B cell (primary cell): ENCODE measurements around the gene TBCEL. TPM values are rescaled to one million over a fixed set of nuclear protein-coding genes. Genes with fewer than 3 reads are reported as not detected.

ENCODE experiments used
- ATAC-seq: fragments of 200-7000 bp; cut with Tn5 transposase; one replicate; pipeline ENCODE4 v1.10.0; 2021; ENCODE audit warnings: low read depth, mild to moderate bottlenecking, moderate number of reproducible peaks, moderate library complexity
- CTCF ChIA-PET: fragments of 350-600 bp; sonication (Branson Sonifier 250); formaldehyde crosslinking; loops from one replicate; lab custom pipeline; 2021; ENCODE audit warnings: antibody characterized with exemption, inconsistent platforms; lab: Charles Lee
- POLR2A ChIA-PET: fragments of 350-600 bp; sonication (Branson Sonifier 250); formaldehyde crosslinking; loops from one replicate; lab custom pipeline; 2021; ENCODE audit warnings: antibody characterized with exemption; lab: Charles Lee
- DNase-seq: peaks from one replicate; pipeline ENCODE4 v3.0.0; 2013
- H2AFZ ChIP-seq: 2 replicates; pipeline ENCODE4 v1.6.1; 2012; ENCODE audit warnings: mild to moderate bottlenecking, low read depth, low read length; ENCODE audit not compliant: insufficient read depth, poor library complexity, severe bottlenecking
- H3K27ac ChIP-seq, 2 donors: 1 replicate in 1 of 2; 2 replicates in 1 of 2; pipeline ENCODE4 v1.5.1; 2012 to 2013; ENCODE audit warnings: low read length in 2 of 2, mild to moderate bottlenecking in 2 of 2, moderate library complexity in 1 of 2
- H3K27me3 ChIP-seq, 4 experiments: fragments of 200-600 bp in 1 of 4; sonication (generic) in 1 of 4; replicated peaks in 1 of 4; 1 replicate in 2 of 4; 2 replicates in 2 of 4; pipeline versions ENCODE4 v1.6.1 to v1.7.0; 2013 to 2016; ENCODE audit warnings: low read length in 3 of 4, mild to moderate bottlenecking in 2 of 4, mixed read lengths in 1 of 4, moderate library complexity in 1 of 4; ENCODE audit not compliant: insufficient read depth in 4 of 4, control insufficient read depth in 3 of 4; ENCODE audit errors: control extremely low read depth in 1 of 4
- H3K36me3 ChIP-seq, 2 experiments: replicated peaks in 1 of 2; 1 replicate in 1 of 2; 2 replicates in 1 of 2; pipeline versions ENCODE4 v1.6.1 to v1.7.1; 2013; ENCODE audit warnings: low read length in 1 of 2; ENCODE audit not compliant: insufficient read depth in 2 of 2, control insufficient read depth in 1 of 2; ENCODE audit errors: control extremely low read depth in 1 of 2, extremely low read depth in 1 of 2
- H3K4me1 ChIP-seq, 2 donors: fragments of 200-600 bp in 1 of 2; sonication (generic) in 1 of 2; 1 replicate in 1 of 2; 2 replicates in 1 of 2; pipeline versions ENCODE4 v1.5.1 to v1.6.1; 2013 to 2017; ENCODE audit warnings: low read length in 2 of 2; ENCODE audit not compliant: control insufficient read depth in 2 of 2, insufficient read depth in 2 of 2
- H3K4me2 ChIP-seq: replicated peaks from 2 replicates; pipeline ENCODE3; 2012; ENCODE audit warnings: mild to moderate bottlenecking, low read depth, low read length; ENCODE audit not compliant: poor library complexity, severe bottlenecking
- H3K4me3 ChIP-seq, 5 experiments: fragments of 200-600 bp in 1 of 5; sonication (generic) in 1 of 5; 1 replicate in 3 of 5; 2 replicates in 2 of 5; pipeline versions ENCODE4 v1.5.1 to v1.7.0; 2011 to 2016; ENCODE audit warnings: low read length in 4 of 5, mild to moderate bottlenecking in 4 of 5, low read depth in 2 of 5, control low read depth in 1 of 5, moderate library complexity in 1 of 5; ENCODE audit not compliant: insufficient read depth in 1 of 5; ENCODE audit errors: control extremely low read depth in 1 of 5, extremely low read depth in 1 of 5
- H3K79me2 ChIP-seq: fragments of 200-600 bp; sonication (generic); one replicate; pipeline ENCODE4 v1.6.0; 2016; ENCODE audit warnings: low read length; ENCODE audit not compliant: control insufficient read depth, insufficient read depth
- H3K9ac ChIP-seq: fragments of 200-600 bp; sonication (generic); 2 replicates; pipeline ENCODE4 v1.6.1; 2017; ENCODE audit warnings: mild to moderate bottlenecking, low read length, moderate library complexity
- H3K9me3 ChIP-seq, 3 donors: one replicate each; pipeline versions ENCODE4 v1.6.1 to v1.7.1; 2013; ENCODE audit warnings: low read length in 2 of 3; ENCODE audit not compliant: control insufficient read depth in 2 of 3, insufficient read depth in 1 of 3; ENCODE audit errors: control extremely low read depth in 1 of 3
- H4K20me1 ChIP-seq: 2 replicates; pipeline ENCODE4 v1.6.0; 2012; ENCODE audit warnings: mild to moderate bottlenecking, low read length; ENCODE audit not compliant: insufficient read depth, control insufficient read depth, poor library complexity, severe bottlenecking
- H3K27ac Mint-ChIP-seq: one replicate; pipeline ENCODE4 v1.8.0; 2021; ENCODE audit warnings: mixed read lengths
- H3K27me3 Mint-ChIP-seq: one replicate; pipeline ENCODE4 v1.8.0; 2021; ENCODE audit warnings: mixed read lengths
- H3K4me1 Mint-ChIP-seq: one replicate; pipeline ENCODE4 v1.8.0; 2021; ENCODE audit warnings: mixed read lengths
- H3K4me3 Mint-ChIP-seq: one replicate; pipeline ENCODE4 v1.8.0; 2021; ENCODE audit warnings: mixed read lengths
- H3K9me3 Mint-ChIP-seq: one replicate; pipeline ENCODE4 v1.8.0; 2022; ENCODE audit warnings: mixed read lengths; ENCODE audit not compliant: insufficient read depth
- EZH2 ChIP-seq: IDR thresholded peaks from 2 replicates; pipeline ENCODE4 v1.6.1; 2012; ENCODE audit warnings: borderline replicate concordance, low read depth, mild to moderate bottlenecking, moderate library complexity, low read length; ENCODE audit not compliant: insufficient read depth, poor library complexity, severe bottlenecking
- WGBS: methylation state at CpG from one replicate; pipeline ENCODE4 v1.1.5; 2013; ENCODE audit warnings: missing lambda C conversion rate; ENCODE audit not compliant: insufficient coverage; 5-methylcytosine and 5-hydroxymethylcytosine counted together
- intact Hi-C: fragments of 100-400 bp; cut with micrococcal nuclease; formaldehyde crosslinking; loops from one replicate; pipeline ENCODE4 v1.10.0; 2022
- polyA plus RNA-seq: library from polyadenylated mRNA; depleted of rRNA; stranded (reverse); fragments of >200 nt; gene quantifications from 2 replicates; pipeline ENCODE4 v1.2.3, GENCODE V29; 2012
- total RNA-seq, 2 donors: library from RNA; stranded (reverse); fragments of 120-200 nt in 1 of 2; gene quantifications; 1 replicate in 1 of 2; 2 replicates in 1 of 2; pipeline versions ENCODE4 v1.2.3 to v1.2.4, GENCODE V29; 2013 to 2022
- TF ChIP-seq, protein P1 (sequence below): fragments of 200-600 bp; IDR thresholded peaks from one replicate; pipeline ENCODE4 v1.8.0; 2022; ENCODE audit warnings: antibody characterized with exemption, mild to moderate bottlenecking

TBCEL gene
- total and polyA plus RNA-seq, 2 donors (not counting 1 experiment from before 2014, with no cell fraction given): 3.5 to 22.8 TPM

DNA sequence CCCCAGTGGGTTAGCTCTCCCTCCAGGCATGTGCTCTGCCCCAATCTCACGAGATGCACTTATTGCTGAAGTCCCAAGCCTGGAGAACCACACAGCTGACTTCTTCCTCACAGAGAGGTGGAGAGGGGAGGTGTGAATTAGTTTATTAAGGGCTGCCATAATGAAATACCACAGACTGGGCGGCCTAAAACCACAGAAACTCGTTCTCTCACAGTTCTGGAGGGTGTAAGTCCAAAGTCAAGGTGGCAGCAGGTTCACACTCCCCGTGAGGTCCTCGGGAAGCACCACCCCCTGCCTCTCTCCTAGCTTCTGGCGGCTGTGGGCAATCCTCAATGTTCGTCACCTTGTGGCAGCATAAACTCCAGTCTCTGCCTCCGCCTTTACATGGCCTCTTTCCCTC lies 116.5 kb downstream of the TBCEL start:
- no peaks in the 10 kb centered on the region for H3K9me3 Mint-ChIP-seq
- POLR2A ChIA-PET: no interaction called here

More for the DNA sequence above, 116.5 kb downstream of the TBCEL start:
- no peaks in the 10 kb centered on the region for H4K20me1 ChIP-seq
- H3K27ac ChIP-seq: no peak overlapping the region
- no peak for DNase-seq
- CTCF ChIA-PET: no interaction called here
- peaks cover 0 to 3% (median 0%) of the 10 kb centered on the region in 4 experiments for H3K27me3 ChIP-seq
- H2AFZ ChIP-seq: no peak overlapping the region
- H3K36me3 ChIP-seq: no peaks in the 10 kb centered on the region
- Mint-ChIP-seq H3K4me1 (no peaks in the 10 kb centered on the region), H3K4me3 (no peak overlapping the region), H3K27me3 (peaks cover 17% of the 10 kb centered on the region), H3K27ac (no peak overlapping the region)
- H3K4me1 ChIP-seq: no peaks in the 10 kb centered on the region
- H3K4me3 ChIP-seq: no peak overlapping the region
- H3K79me2 ChIP-seq: no peaks in the 10 kb centered on the region
- no peak overlapping the region for H3K4me2 ChIP-seq
- TF ChIP-seq, protein P1, sequence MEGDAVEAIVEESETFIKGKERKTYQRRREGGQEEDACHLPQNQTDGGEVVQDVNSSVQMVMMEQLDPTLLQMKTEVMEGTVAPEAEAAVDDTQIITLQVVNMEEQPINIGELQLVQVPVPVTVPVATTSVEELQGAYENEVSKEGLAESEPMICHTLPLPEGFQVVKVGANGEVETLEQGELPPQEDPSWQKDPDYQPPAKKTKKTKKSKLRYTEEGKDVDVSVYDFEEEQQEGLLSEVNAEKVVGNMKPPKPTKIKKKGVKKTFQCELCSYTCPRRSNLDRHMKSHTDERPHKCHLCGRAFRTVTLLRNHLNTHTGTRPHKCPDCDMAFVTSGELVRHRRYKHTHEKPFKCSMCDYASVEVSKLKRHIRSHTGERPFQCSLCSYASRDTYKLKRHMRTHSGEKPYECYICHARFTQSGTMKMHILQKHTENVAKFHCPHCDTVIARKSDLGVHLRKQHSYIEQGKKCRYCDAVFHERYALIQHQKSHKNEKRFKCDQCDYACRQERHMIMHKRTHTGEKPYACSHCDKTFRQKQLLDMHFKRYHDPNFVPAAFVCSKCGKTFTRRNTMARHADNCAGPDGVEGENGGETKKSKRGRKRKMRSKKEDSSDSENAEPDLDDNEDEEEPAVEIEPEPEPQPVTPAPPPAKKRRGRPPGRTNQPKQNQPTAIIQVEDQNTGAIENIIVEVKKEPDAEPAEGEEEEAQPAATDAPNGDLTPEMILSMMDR: no peak
- TF ChIP-seq EZH2: no peak
- intact Hi-C loops: no loop called here
- H3K9ac ChIP-seq: no peak overlapping the region
- 82% methylated on average over 7 of the region's 8 CpGs for WGBS
- no peak for ATAC-seq
- H3K9me3 ChIP-seq: no peaks in the 10 kb centered on the region

Other genes with a start within 250 kb of the TBCEL start
- gene TECTA, start 77.1 kb downstream of the TBCEL start, total RNA-seq: 0.41 and 0.47 TPM in 2 replicates
- 0.33 and 0.51 TPM in 2 replicates for gene TECTA, start 77.1 kb downstream of the TBCEL start, polyA plus RNA-seq